Measurements from ENCODE around the gene HSD11B2. TPM values are rescaled to one million over a fixed set of nuclear protein-coding genes. Genes with fewer than 3 reads are reported as not detected.

Gene HSD11B2
- total and polyA plus RNA-seq, 4 donors, result 0.51 to 6.7 (median 2.2) TPM

GRCh38 chr16:67426022-67426421 is 4.9 kb upstream of the HSD11B2 start:
- Histone ChIP-seq H3K27ac (ENCODE audit: low read depth in 1 of 2, low read length in 2 of 2) (no peak overlapping the region), H3K27me3 (ENCODE audit: control insufficient read depth in 4 of 4, insufficient read depth in 4 of 4, low read length in 3 of 4) (peaks cover 0 to 4% (median 0%) of the 10 kb centered on the region in 4 donors), H3K9me3 (ENCODE audit: control insufficient read depth in 4 of 4, low read length in 3 of 4) (no peaks in the 10 kb centered on the region), H3K4me3 (ENCODE audit: low read depth in 1 of 3, low read length in 3 of 3) (no peak overlapping the region), H3K9ac (ENCODE audit: low read depth in 1 of 2, low read length in 2 of 2) (no peak overlapping the region), H3K36me3 (ENCODE audit: control insufficient read depth in 4 of 4, insufficient read depth in 3 of 4, low read depth in 1 of 4, low read length in 3 of 4) (no peaks in the 10 kb centered on the region), H3K4me1 (ENCODE audit: control insufficient read depth in 4 of 4, insufficient read depth in 4 of 4, low read length in 3 of 4) (peaks cover 3 to 26% (median 23%) of the 10 kb centered on the region in 4 donors)
- DNase-seq (ENCODE audit: low spot score), result no peak
- no peak for TF ChIP-seq HNF4A (conservative IDR thresholded peaks at IDR 0.05)
- 77% methylated on average over 7 of the region's 7 CpGs for WGBS

- Histone ChIP-seq H3K4me1 (ENCODE audit: control insufficient read depth in 4 of 4, insufficient read depth in 4 of 4, low read length in 3 of 4) (peaks cover 10 to 34% (median 30%) of the 10 kb centered on the region in 4 donors), H3K4me3 (ENCODE audit: low read depth in 1 of 3, low read length in 3 of 3) (no peak overlapping the region), H3K9ac (ENCODE audit: low read depth in 1 of 2, low read length in 2 of 2) (no peak overlapping the region), H3K9me3 (ENCODE audit: control insufficient read depth in 4 of 4, low read length in 3 of 4) (no peaks in the 10 kb centered on the region), H3K27me3 (ENCODE audit: control insufficient read depth in 4 of 4, insufficient read depth in 4 of 4, low read length in 3 of 4) (peaks cover 0 to 4% (median 0%) of the 10 kb centered on the region in 4 donors), H3K27ac (ENCODE audit: low read depth in 1 of 2, low read length in 2 of 2) (no peak overlapping the region), H3K36me3 (ENCODE audit: control insufficient read depth in 4 of 4, insufficient read depth in 3 of 4, low read depth in 1 of 4, low read length in 3 of 4) (no peaks in the 10 kb centered on the region)
- WGBS, result 84% methylated on average over 7 of the region's 7 CpGs
- DNase-seq (ENCODE audit: low spot score), result no peak
- TF ChIP-seq GABPA (IDR thresholded peaks at IDR 0.05 in 1 of 2, conservative IDR thresholded peaks at IDR 0.05 in 1 of 2), result no peak
- TF ChIP-seq HNF4G (IDR thresholded peaks at IDR 0.05), result no peak
- no peak for TF ChIP-seq HNF4A (conservative IDR thresholded peaks at IDR 0.05)
- no peak for TF ChIP-seq TAF1 (conservative IDR thresholded peaks at IDR 0.05)
- TF ChIP-seq JUND (IDR thresholded peaks at IDR 0.05), result no peak
- no peak for TF ChIP-seq NR2F2 (IDR thresholded peaks at IDR 0.05)
- no peak for TF ChIP-seq EGR1 (IDR thresholded peaks at IDR 0.05; ENCODE audit: low read depth in 2 of 2)
- no peak for TF ChIP-seq YY1 (IDR thresholded peaks at IDR 0.05)
- no peak for TF ChIP-seq REST (IDR thresholded peaks at IDR 0.05)
- no peak for TF ChIP-seq FOXA1 (IDR thresholded peaks at IDR 0.05)
- TF ChIP-seq CTCF (IDR thresholded peaks at IDR 0.05; ENCODE audit: low read depth, low read length, missing input control), result no peak
- no peak for TF ChIP-seq SP1 (IDR thresholded peaks at IDR 0.05)
- no peak for TF ChIP-seq FOXA2 (IDR thresholded peaks at IDR 0.05)
- TF ChIP-seq ATF3 (IDR thresholded peaks at IDR 0.05), result no peak
- TF ChIP-seq RAD21 (IDR thresholded peaks at IDR 0.05), result no peak
- no peak for TF ChIP-seq ZBTB33 (IDR thresholded peaks at IDR 0.05)
- TF ChIP-seq MAX (IDR thresholded peaks at IDR 0.05), result no peak
- no peak for TF ChIP-seq RXRA (IDR thresholded peaks at IDR 0.05)
Observed at GRCh38 chr16:67426950-67427349, 4.0 kb upstream of the HSD11B2 start.
